GM19238 (cell line): ENCODE data around the gene TMEM8B.

ENCODE experiments used
- DNase-seq: peaks from one replicate; pipeline ENCODE4 v3.0.0; 2011; ENCODE audit warnings: low spot score; ENCODE audit not compliant: insufficient read length

Gene TMEM8B

GRCh38 chr9:35810122-35810521 lies 18.9 kb upstream of the TMEM8B start:
- DNase-seq, result no peak

DNA sequence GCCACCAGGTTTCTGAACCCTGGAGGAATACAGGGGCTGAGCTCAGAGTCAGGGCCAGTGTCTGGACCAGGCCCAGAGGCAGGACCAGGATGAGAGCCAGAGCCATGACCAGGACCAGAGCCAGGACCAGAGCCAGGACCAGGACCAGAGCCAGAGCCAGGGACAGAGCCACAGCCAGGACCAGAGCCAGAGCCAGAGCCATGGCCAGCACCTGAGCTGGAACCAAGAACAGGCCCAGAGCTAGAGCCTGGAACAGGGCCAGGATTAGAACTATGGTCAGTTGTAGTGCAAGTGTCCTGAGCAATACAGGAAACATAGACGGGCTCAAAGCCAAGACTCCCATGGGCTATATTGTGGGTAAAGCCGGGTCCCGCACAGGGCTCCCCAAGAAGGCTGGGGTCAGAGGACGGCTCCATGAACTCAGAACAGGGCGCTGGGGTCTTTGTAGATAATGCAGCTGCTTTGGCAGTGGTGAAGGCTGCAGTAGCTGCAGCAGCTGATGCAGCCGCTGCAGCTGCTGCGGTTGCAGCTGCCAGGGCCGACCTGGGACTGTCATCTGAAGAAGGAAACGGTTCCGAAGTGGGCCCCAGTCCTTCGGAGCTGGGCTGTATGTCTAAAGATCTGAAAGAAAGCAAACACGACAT lies 17.5 kb upstream of the TMEM8B start:
- DNase-seq, result no peak

GRCh38 chr9:35812025-35812602 lies 16.9 kb upstream of the TMEM8B start, which contains the start of gene SPAG8:
TSS of gene SPAG8 (minus strand) at chr9:35812262. CDS start at chr9:35812147, 115 bp downstream.
- DNase-seq, result peak; percentile 96

DNA sequence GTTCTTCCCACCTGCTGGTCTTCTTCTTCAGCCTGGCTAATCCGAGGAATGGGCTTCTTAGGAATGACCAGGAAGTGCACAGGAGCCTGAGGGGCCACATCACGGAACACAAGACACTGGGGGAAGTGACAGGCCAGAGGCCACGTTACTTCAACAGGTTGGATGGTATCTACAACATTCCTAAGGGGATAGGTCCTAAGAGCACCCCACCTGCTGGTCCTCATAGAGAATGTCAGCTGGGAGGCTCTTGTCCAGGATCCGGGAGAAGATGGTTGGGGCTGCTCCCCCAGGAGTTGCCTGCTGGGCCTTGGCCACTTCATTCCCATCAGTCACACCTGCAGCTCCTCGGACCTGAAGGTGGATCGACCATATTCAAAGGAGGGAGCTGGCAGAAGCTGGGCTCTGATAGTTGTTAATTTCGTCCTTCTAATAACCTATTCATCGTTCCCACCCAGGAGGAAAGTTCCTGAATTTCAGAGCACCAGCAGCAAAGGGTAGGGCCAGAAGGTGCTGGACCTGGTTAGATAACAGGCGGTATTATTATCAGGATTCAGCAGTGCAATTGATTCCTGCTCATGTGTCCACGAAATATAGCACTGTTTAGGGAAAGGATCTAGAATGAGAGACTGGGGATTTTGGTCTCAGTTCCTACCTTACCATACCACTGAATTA lies 15.5 kb upstream of the TMEM8B start:
- DNase-seq, result no peak

DNA sequence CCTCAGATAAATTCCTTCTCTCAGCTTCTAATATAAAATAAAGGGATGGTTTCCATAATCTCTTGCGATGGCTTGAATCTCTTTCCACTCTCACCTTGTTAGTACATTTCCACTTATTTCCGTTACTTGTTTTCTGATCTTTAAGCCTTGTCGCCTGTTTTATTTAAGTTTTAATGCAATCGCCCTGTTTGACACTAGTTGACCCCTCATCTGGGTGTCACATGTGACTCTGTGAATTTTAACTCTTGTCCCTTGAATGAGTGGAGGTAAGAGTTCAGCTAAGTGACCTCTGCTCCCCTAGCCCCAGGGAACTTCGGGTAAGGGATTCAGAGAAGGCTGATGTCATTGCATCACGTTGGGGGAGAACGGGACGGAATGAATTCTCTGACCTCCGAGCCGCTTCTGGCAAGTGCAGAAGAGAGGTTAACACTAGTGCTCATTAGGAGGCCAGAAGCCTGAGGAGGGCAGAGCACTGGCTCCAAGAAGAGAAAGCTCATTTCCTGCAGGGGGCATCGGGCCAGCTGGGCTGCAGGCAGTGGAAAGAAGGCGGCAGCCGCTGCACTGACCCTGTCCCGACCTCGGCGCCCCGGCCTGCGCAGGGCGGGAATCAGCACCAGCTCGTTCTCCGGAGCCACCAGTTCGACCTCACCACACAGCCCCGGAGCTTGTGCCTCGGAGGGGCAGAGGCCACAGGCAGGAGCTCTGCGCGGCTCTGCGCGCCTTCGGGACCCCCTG lies 14.8 kb upstream of the TMEM8B start:
- no peak for DNase-seq

DNA sequence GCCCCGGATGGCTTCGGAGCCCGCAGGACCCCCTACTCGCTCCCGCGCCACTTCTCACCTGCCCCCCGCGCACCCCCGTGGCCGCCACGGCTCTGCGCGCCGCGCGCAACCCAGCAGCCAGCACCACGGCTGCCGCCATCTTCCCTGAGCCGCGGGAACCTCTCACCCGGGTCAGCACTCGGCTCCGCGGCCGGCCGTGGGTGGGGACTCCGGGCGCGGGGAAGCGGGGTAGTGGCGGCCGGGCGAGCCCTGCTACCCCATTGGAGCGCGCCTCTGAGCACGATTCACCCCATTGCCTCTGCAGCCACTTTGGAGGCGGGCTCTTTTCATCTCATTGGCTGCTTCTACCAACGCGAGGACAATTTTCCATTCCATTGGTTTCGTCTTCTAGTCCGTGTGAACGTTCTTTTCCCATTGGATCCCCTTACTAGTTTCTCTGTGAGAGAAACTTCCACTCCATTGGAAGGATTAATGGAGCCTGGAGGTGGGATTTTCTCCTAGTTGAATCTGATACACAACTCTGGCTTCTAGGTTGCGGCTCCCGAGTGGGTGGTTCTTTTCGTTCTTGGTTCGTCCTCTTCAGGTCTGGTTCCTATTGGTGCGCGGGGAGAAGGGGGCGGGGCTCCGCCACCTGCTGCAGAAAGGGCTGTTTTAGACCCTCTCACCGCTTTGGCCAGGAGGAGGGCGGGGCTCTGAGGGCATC lies 14.0 kb upstream of the TMEM8B start, which contains the start of gene HINT2:
Gene HINT2 (minus strand): TSS at position 202 of the 703 bp plus-strand sequence. CDS start 63 bp downstream, at position 139.
- DNase-seq, result peak; percentile 98

DNA sequence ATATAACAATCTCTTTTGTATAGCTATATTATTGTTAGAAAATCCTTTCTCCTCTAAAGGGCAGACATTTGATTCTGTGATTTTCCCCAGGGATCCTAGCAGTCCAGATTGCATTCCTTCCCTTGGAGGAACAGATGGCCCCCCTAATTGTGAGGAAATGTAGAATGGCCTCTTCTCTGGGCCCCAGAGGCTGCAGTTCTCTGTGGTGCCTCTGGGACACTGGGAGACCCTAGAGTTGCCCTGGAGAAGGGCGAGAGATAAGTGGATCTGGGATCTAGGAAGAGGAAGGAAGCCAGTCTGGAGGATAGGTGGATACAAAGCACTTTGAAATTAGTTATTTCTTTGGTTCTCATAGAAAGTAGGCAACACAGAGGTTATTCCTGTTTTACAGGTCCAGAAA lies 12.3 kb upstream of the TMEM8B start:
- no peak for DNase-seq

DNA sequence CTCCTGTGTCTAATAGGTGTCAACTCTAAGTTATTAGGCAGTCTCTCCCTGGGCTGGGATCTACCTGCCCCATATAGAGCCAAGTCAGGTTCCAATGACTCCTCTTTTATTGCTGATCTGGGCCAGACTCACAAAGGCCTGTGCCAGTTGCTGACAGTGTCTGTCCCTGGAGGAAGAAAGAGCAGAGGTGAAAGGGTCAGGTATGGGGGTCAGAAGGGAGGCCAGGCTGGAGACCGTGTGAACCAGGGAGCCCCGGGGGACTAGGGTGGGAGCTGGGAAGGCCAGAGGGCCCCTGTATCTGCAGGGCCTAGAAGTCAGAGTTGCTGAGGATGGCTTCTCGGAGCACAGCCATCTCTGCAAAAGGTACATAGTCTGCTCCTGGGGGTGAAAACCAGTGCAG lies 10.7 kb upstream of the TMEM8B start:
- DNase-seq, result no peak

GRCh38 chr9:35820076-35820475 lies 9.0 kb upstream of the TMEM8B start:
- DNase-seq, result no peak

- no peak for DNase-seq
These were observed 6.1 kb upstream of the TMEM8B start for GRCh38 chr9:35822926-35823325.

DNA sequence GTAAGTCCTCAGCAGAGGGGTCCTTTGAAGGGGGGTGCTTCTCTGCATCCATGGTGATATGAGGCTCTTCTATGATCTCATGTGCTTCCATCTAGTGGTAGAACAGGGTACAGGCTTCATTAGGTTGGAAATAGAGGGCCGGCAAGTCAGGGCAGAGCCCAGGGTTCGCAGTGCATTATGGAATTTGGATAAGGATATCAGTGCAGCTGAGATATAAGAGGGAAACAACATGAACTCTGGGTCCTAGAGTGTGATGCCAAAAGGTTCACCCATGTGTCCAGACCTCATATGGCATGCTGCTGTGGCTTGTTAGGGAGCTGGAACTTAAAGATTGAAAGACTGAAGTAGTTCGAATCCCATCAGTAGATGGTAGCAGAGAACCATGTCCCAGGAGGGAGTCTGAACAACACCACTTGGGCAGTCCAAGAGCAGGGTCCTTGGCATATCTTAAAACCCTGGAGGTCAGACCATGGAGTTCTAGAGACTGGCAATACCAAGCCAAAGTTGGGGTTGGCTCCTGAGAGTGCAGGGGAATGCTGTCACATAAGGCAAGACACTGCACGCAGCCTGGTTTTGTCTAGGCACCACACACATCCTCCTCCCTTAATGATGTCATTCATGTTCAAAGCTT lies 2.8 kb upstream of the TMEM8B start:
- DNase-seq, result peak; percentile 52

GRCh38 chr9:35827486-35827885 lies 1.5 kb upstream of the TMEM8B start:
- no peak for DNase-seq

- DNase-seq, result no peak
These were observed 328 bp upstream of the TMEM8B start, which contains the start of gene FAM221B for GRCh38 chr9:35828716-35829083. TSS of gene FAM221B (minus strand) at chr9:35828732. CDS start at chr9:35826161, 2,571 bp downstream.

- no peak for DNase-seq
These were observed 702 bp downstream of the TMEM8B start for GRCh38 chr9:35829764-35830096.

- DNase-seq, result no peak
These were observed 2.0 kb downstream of the TMEM8B start for GRCh38 chr9:35831040-35831439.

DNA sequence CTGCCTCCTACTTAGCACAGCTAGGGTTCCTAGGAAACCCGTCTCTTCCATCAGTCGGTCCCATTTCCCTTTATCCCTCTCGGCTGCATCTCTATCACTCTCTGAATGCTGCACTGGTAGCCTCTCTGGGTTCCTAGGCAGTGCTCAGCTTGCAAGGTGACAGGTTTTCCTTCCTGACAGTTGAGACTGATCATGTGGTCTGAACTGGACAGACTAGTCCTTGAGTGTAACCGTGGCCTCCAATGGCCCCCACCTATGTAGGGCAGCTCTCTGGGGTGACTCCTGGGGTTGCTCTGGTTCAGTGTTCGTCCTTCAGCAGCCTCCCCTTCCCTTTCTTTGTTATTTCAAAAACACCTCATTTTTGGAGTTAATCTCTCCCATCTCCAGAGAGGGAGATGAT lies 3.8 kb downstream of the TMEM8B start:
- DNase-seq, result no peak

DNA sequence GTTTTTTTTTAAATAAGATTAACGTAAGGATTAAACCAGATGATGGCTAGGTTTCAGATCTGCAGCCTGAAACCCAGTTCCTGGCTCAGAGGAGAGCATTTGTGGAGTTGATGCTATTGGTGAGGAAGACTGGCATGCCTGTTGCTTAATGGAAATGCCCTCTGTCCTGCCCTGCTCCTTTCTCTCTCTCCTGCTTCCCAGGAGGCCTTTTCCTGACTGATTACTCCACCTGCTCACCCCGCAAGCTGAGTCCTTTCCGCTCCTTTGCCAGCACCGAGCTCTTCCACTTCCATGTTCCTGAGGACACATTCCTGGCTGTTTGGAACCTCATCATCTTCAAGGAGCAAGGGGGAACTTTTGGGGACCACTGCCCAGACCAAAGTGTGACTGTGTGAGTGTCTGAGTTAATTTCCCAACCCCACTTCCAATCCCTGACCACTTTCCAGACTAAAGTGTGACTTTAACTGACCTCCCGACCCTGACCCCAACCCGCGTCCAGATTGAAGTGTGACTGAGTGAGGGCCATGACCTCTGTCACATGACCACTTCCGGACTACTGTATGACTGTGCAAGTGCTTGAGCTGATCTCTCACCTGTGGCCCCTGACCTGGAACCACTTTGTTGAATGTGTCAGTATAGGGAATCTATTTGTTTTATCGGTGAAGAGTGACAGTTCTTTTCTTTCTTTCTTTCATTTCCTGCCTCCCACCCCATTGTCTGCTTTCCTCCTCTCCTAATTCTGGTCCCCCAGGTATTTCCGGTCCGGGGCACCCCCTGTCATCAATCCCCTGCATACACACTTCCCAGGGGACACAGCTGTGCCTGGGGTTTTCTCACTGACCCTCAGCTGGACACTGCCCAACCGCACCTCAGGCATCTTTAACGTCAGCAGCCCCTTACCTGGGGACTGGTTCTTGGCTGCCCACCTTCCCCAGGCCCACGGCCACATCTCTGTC lies 5.5 kb downstream of the TMEM8B start:
- no peak for DNase-seq

- DNase-seq, result no peak
These were observed 6.2 kb downstream of the TMEM8B start for GRCh38 chr9:35835216-35835632.

DNA sequence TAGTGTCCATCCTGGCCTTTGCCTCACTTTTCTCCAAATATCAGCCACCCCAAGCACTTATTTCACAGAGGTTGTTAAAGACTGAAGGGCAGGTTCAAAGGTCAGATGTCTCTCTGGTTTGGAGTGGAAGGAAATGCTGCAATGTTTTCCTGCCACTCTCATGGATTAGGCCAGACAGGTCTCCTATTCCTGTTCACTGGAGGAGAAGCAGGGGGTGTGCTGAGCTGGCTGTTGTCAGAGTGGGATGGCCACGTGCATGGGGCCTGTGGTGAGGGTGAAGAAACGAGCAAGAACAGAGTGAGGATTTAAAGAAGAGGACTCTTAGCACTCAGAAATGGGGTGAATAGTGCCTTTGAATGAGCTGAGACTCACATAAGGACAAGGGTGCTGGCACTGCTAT lies 6.7 kb downstream of the TMEM8B start:
- DNase-seq, result no peak

DNA sequence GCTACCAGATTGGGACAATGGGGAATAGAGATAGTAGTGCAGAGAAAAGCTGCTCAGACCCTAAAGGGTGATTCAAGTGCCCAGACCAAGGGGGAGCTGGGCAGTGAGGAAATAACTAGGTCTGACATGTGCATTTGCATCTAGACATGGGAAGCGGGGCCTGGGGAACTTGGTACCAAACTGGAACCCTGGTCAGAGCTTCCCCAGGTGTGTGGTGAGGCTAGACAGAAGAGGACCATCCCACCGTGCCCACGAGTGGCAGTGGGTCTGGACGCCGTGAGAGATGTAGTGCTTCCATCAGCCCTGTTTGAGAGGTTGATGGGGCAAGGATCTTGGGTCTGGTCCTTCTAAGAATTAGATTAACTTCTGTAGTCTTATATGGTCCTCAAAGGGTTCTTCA lies 7.6 kb downstream of the TMEM8B start:
- DNase-seq, result no peak
